Measurements from ENCODE around the gene ANO1.

DNA sequence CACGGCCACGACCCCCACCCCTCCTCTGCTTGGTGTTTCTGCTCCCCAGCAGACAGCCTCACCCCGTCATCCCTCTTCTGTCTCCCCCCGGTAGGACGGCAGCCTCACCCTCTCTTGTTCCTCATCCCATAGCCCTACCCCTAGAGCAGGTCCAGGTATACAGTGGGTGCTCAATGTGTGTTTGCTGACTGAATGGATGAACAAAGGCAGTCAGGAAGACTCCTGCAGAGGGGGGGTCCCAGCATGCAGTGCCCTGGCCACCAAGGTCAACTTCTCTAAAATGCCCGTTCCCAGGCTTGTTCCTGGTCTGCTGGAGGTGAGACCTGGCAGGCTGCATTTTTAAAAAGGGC, 90.3 kb downstream of the ANO1 start:
- no peak for TF ChIP-seq EZH2 (IDR thresholded peaks at IDR 0.05; ENCODE audit: borderline replicate concordance, insufficient read depth, low read depth, low read length, poor library complexity, severe bottlenecking)
- TF ChIP-seq, protein P1, sequence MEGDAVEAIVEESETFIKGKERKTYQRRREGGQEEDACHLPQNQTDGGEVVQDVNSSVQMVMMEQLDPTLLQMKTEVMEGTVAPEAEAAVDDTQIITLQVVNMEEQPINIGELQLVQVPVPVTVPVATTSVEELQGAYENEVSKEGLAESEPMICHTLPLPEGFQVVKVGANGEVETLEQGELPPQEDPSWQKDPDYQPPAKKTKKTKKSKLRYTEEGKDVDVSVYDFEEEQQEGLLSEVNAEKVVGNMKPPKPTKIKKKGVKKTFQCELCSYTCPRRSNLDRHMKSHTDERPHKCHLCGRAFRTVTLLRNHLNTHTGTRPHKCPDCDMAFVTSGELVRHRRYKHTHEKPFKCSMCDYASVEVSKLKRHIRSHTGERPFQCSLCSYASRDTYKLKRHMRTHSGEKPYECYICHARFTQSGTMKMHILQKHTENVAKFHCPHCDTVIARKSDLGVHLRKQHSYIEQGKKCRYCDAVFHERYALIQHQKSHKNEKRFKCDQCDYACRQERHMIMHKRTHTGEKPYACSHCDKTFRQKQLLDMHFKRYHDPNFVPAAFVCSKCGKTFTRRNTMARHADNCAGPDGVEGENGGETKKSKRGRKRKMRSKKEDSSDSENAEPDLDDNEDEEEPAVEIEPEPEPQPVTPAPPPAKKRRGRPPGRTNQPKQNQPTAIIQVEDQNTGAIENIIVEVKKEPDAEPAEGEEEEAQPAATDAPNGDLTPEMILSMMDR (IDR thresholded peaks at IDR 0.05): no peak

Data from B cell (primary cell).